Activated CD4-positive, alpha-beta T cell treated with anti-CD3 and anti-CD28 coated beads, Interleukin-2, amount 10 ng/mL, durations not matched to agents 24 days and 14 days (primary cell): ENCODE results near the gene NAA20. TPM values are rescaled to one million over a fixed set of nuclear protein-coding genes. Genes with fewer than 3 reads are reported as not detected.

Source experiments
- DNase-seq: peaks from one replicate; pipeline ENCODE4 v3.0.0; 2022
- H3K27ac Mint-ChIP-seq: one replicate; pipeline ENCODE4 v1.8.0; 2022; ENCODE audit warnings: mild to moderate bottlenecking, mixed read lengths
- H3K27me3 Mint-ChIP-seq: one replicate; pipeline ENCODE4 v1.8.0; 2022; ENCODE audit warnings: mixed read lengths
- H3K36me3 Mint-ChIP-seq: one replicate; pipeline ENCODE4 v1.8.0; 2022; ENCODE audit warnings: low read depth, mild to moderate bottlenecking, mixed read lengths
- H3K4me1 Mint-ChIP-seq: one replicate; pipeline ENCODE4 v1.8.0; 2021; ENCODE audit warnings: mixed read lengths
- H3K4me3 Mint-ChIP-seq: one replicate; pipeline ENCODE4 v1.8.0; 2022; ENCODE audit warnings: mild to moderate bottlenecking, moderate library complexity, mixed read lengths
- H3K9me3 Mint-ChIP-seq: one replicate; pipeline ENCODE4 v1.8.0; 2021; ENCODE audit warnings: mixed read lengths
- intact Hi-C: fragments of 100-400 bp; cut with micrococcal nuclease; formaldehyde crosslinking; loops from one replicate; pipeline ENCODE4 v1.15.1; 2023
- total RNA-seq: library from RNA; stranded (reverse); gene quantifications from 2 replicates; pipeline ENCODE4 v1.2.3, GENCODE V29; 2022

Gene NAA20, protein sequence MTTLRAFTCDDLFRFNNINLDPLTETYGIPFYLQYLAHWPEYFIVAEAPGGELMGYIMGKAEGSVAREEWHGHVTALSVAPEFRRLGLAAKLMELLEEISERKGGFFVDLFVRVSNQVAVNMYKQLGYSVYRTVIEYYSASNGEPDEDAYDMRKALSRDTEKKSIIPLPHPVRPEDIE
- total RNA-seq: 85.4 and 96.4 TPM in 2 replicates

DNA sequence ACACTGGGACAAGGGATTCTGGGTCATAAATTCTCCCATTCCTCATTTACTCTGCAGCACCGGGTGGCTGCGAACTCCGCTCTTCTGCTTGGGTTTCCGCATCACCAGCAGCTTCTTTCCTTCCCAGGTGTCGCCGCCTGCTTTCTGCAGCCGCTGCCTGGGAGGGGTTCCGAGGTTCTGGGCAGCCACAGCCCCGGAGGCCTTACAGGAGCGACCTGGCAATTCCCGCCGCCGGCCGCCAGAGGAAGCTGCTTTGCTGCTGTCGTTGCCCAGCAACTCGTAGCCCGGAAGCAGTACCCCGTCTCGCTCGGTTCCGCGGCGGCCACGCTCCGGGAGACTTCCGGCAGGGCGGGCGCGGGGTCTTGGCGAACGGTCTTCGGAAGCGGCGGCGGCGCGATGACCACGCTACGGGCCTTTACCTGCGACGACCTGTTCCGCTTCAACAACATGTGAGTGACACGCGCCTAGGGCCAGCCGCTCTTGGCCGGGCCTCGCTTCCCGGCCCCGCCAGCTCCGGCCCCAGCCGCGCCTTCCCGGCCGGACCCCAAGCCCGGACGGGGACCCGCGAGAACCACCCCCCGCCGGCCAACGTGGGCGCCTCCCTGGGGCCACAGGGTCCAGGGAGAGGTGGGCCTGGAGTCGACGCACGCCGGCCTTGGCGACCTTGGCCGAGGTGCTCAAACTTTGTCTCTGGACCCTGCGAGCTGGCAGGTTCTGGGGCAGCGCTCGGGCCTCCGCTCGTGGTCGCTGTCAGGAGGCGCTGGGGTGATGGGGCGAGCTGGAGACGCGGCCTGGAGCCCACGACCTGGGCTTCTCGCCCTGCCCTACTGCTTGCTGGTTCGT, at the start of gene NAA20:
NAA20 (plus strand) TSS at position 362 of the 843 bp plus-strand sequence; CDS start at position 397, 35 bp downstream.
- no peaks in the 10 kb centered on the region for H3K9me3 Mint-ChIP-seq
- no peaks in the 10 kb centered on the region for H3K27me3 Mint-ChIP-seq
- H3K4me3 Mint-ChIP-seq: peak within 1 kb of the TSS; percentile 94
- H3K27ac Mint-ChIP-seq: peak within 1 kb of the TSS; percentile 85
- DNase-seq: peak; percentile 97
- H3K4me1 Mint-ChIP-seq: peaks cover 34% of the 10 kb centered on the region
- intact Hi-C loops: loop anchor here (1.0 to 5.0 kb wide), 2 partner anchors 35 to 695 kb away; partner anchors contain the start of genes CFAP61, CRNKL1 and RALGAPA2
- H3K36me3 Mint-ChIP-seq: peaks cover 8% of the 10 kb centered on the region

- intact Hi-C loops: no loop called here
- DNase-seq: no peak
- Mint-ChIP-seq H3K9me3 (no peaks in the 10 kb centered on the region), H3K36me3 (no peaks in the 10 kb centered on the region), H3K27ac (no peak overlapping the region), H3K4me1 (no peaks in the 10 kb centered on the region), H3K4me3 (no peak overlapping the region), H3K27me3 (no peaks in the 10 kb centered on the region)
Observed at GRCh38 chr20:19967445-19967844, 49.7 kb upstream of the NAA20 start.

DNA sequence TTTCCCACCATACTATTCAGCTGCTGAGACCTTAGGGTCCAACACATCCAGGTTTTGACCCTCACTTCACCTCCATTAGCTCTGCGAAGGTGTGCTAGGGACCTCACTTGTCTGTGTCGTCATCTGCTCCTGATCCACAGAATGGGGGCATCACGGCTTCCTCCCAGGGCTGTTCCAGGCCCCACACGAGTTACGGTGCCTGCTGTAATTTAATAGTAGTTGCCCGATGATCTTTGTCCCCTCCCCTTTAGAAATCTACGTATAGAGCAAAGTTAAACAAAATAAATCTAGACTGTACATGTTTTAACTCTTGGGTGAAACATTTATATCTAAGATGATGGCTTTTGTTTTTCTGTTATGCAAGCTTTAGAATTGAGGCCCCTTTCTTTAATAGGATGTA, 49.1 kb upstream of the NAA20 start:
- Mint-ChIP-seq H3K27ac (no peak overlapping the region), H3K27me3 (peaks cover under 1% of the 10 kb centered on the region), H3K4me3 (no peak overlapping the region), H3K9me3 (no peaks in the 10 kb centered on the region), H3K36me3 (no peaks in the 10 kb centered on the region), H3K4me1 (no peaks in the 10 kb centered on the region)
- no peak for DNase-seq
- intact Hi-C loops: no loop called here

DNA sequence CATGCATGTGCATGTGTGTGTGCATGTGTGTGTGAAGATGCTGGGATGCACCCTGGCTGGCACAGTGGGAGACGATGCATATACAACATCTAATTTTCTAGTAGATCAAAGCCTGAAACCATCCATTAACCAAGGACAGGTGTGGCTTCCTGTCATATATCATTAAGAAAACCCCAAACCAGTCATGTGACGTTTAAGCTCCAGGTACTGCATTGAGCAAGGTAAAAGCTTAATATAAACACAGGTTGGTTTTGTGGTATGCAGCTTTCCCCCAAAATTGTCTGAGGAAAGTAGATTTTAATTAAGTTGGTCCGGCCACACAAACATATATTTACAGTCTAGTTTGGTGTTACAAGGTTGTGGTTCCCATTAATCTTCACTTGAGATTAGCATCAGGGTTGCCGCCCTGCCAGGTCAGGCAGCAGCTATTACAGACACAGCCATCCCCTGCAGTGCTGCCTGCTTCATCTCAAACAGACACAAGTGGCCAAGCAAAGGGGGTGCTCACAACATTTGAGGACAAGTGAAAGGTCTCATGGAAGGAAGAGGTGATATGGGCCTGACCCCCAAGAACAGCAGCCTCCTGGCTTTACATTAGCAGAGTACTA, 48.6 kb upstream of the NAA20 start:
- Mint-ChIP-seq H3K27ac (no peak overlapping the region), H3K27me3 (peaks cover 2% of the 10 kb centered on the region), H3K4me1 (no peaks in the 10 kb centered on the region), H3K4me3 (no peak overlapping the region), H3K36me3 (no peaks in the 10 kb centered on the region), H3K9me3 (no peaks in the 10 kb centered on the region)
- no peak for DNase-seq
- intact Hi-C loops: no loop called here

DNA sequence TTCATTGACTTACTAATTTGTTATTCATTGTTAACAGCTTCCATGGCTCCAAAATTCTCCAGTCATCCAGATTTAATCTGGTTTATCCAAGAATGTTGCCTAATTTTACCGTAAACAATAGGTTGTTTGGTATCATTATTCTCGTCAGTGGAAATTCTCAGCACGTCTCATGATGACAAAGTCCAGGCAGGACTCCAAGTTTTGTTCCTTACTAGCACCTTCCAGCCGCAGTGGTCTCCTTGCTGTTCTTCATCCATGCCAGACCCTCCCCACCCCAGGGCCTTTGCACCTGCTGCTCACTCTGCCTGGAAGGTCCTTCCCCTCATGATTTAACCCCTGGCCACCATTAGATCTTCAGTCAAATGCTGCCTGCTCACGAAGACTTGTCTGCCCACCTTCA, 48.1 kb upstream of the NAA20 start:
- intact Hi-C loops: no loop called here
- Mint-ChIP-seq H3K27me3 (peaks cover 2% of the 10 kb centered on the region), H3K9me3 (no peaks in the 10 kb centered on the region), H3K27ac (no peak overlapping the region), H3K4me3 (no peak overlapping the region), H3K4me1 (no peaks in the 10 kb centered on the region), H3K36me3 (no peaks in the 10 kb centered on the region)
- no peak for DNase-seq

- no peaks in the 10 kb centered on the region for H3K36me3 Mint-ChIP-seq
- H3K4me3 Mint-ChIP-seq: no peak overlapping the region
- H3K27me3 Mint-ChIP-seq: peaks cover 2% of the 10 kb centered on the region
- no peaks in the 10 kb centered on the region for H3K9me3 Mint-ChIP-seq
- H3K27ac Mint-ChIP-seq: no peak overlapping the region
- H3K4me1 Mint-ChIP-seq: no peaks in the 10 kb centered on the region
- DNase-seq: no peak
- intact Hi-C loops: no loop called here
Observed at GRCh38 chr20:19969507-19970255, 47.5 kb upstream of the NAA20 start.

GRCh38 chr20:19970256-19970765, 46.9 kb upstream of the NAA20 start:
- no peaks in the 10 kb centered on the region for H3K36me3 Mint-ChIP-seq
- no peaks in the 10 kb centered on the region for H3K4me1 Mint-ChIP-seq

DNA sequence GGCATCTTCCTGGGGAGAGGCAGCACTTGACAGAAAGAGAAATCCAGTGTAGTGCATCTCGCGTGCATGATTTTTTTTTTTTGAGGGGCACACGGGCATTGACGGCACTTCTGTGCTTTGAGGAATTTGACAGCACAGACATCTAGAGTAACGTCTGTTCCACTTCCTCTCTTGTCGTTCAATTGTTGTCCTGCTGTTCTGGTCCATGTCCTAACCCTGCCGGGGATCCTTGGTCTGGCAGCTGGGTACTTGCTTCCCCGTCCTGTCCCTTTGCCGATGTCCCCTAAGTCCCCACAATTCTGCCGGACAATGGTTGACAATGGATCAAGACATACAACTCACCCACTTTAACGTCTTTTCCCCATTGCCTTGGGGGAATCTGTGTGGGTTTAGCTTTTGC, 46.0 kb upstream of the NAA20 start:
- peaks cover 2% of the 10 kb centered on the region for H3K27me3 Mint-ChIP-seq
- H3K4me1 Mint-ChIP-seq: no peaks in the 10 kb centered on the region
- H3K4me3 Mint-ChIP-seq: no peak overlapping the region
- no peaks in the 10 kb centered on the region for H3K9me3 Mint-ChIP-seq
- no peaks in the 10 kb centered on the region for H3K36me3 Mint-ChIP-seq
- H3K27ac Mint-ChIP-seq: no peak overlapping the region
- no peak for DNase-seq
- intact Hi-C loops: no loop called here

More at GRCh38 chr20:19970256-19970765, 46.9 kb upstream of the NAA20 start:
- no peaks in the 10 kb centered on the region for H3K9me3 Mint-ChIP-seq
- no peak overlapping the region for H3K27ac Mint-ChIP-seq
- peaks cover 2% of the 10 kb centered on the region for H3K27me3 Mint-ChIP-seq
- H3K4me3 Mint-ChIP-seq: no peak overlapping the region
- intact Hi-C loops: no loop called here
- DNase-seq: no peak

DNA sequence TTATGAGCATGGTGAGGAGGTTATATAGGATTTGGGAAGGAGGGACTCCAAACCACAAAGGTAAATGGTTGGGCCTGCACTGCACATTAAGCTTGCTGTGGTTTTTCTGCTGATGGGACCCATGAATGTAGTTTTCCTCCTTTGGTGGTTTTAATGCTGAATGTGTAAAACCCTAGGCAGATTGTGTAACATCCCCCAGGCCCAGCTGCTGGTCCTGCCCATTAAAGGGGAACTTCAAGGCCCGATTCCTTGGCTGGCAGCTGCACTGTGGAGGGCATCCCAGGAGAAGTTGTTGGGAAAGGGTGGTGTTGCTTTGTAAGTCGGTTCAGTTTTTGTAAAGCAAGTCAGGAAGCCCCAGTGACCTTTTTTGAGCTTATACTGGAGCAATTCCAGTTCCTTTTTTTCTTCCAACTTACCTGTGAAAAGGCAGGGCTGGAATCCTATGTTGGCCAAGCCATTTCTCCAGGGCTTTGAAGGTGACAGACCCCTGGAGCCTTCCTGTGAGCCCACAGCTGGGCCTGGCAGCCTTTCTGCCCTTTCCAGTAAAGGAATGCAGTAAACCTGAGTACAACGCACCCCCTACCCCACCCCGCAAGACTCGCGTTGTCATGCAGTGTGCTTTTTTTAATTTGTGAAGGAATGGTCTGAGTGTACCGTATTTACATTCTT, 43.1 kb upstream of the NAA20 start:
- H3K9me3 Mint-ChIP-seq: no peaks in the 10 kb centered on the region
- peaks cover 3% of the 10 kb centered on the region for H3K27me3 Mint-ChIP-seq
- no peak overlapping the region for H3K27ac Mint-ChIP-seq
- no peak for DNase-seq
- H3K36me3 Mint-ChIP-seq: no peaks in the 10 kb centered on the region
- no peak overlapping the region for H3K4me3 Mint-ChIP-seq
- intact Hi-C loops: no loop called here
- H3K4me1 Mint-ChIP-seq: peaks cover 4% of the 10 kb centered on the region

- Mint-ChIP-seq H3K9me3 (no peaks in the 10 kb centered on the region), H3K36me3 (no peaks in the 10 kb centered on the region), H3K27me3 (peaks cover 7% of the 10 kb centered on the region), H3K4me1 (peaks cover 4% of the 10 kb centered on the region), H3K27ac (no peak overlapping the region), H3K4me3 (no peak overlapping the region)
- no peak for DNase-seq
- intact Hi-C loops: no loop called here
Observed at GRCh38 chr20:19974630-19975435, 42.3 kb upstream of the NAA20 start.

GRCh38 chr20:19975436-19975799, 41.7 kb upstream of the NAA20 start:
- H3K27me3 Mint-ChIP-seq: peaks cover 7% of the 10 kb centered on the region
- no peaks in the 10 kb centered on the region for H3K36me3 Mint-ChIP-seq
- DNase-seq: no peak
- H3K9me3 Mint-ChIP-seq: no peaks in the 10 kb centered on the region
- no peak overlapping the region for H3K27ac Mint-ChIP-seq
- no peak overlapping the region for H3K4me3 Mint-ChIP-seq
- H3K4me1 Mint-ChIP-seq: peaks cover 4% of the 10 kb centered on the region
- intact Hi-C loops: no loop called here

DNA sequence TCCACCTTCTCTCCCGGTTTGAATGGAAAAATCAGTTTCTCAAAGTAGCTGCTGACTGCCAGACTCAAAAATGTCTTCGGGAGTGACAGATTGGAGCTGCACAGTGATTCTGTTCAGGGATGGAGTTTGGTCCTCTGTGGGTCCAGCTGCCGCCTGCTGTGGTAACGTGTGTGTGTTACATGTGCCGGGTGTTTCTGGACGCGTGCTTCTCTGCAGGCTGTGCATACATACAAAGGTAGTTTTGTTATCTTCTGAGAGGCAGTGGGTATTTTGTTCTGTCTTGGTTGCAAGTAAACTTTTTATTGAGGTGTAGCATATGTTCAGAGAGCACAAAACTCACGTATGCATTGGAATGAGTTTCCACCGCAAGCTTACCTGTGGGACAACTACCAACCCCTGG, 41.3 kb upstream of the NAA20 start:
- H3K4me3 Mint-ChIP-seq: no peak overlapping the region
- DNase-seq: no peak
- no peaks in the 10 kb centered on the region for H3K36me3 Mint-ChIP-seq
- H3K27ac Mint-ChIP-seq: no peak overlapping the region
- intact Hi-C loops: no loop called here
- peaks cover 4% of the 10 kb centered on the region for H3K4me1 Mint-ChIP-seq
- peaks cover 7% of the 10 kb centered on the region for H3K27me3 Mint-ChIP-seq
- H3K9me3 Mint-ChIP-seq: no peaks in the 10 kb centered on the region
